ENCODE measurements around the gene FAM114A1. TPM values are rescaled to one million over a fixed set of nuclear protein-coding genes. Genes with fewer than 3 reads are reported as not detected.

FAM114A1 gene
- total RNA-seq, 6 experiments from 2014 or later, result 161 to 210 (median 187) TPM

DNA sequence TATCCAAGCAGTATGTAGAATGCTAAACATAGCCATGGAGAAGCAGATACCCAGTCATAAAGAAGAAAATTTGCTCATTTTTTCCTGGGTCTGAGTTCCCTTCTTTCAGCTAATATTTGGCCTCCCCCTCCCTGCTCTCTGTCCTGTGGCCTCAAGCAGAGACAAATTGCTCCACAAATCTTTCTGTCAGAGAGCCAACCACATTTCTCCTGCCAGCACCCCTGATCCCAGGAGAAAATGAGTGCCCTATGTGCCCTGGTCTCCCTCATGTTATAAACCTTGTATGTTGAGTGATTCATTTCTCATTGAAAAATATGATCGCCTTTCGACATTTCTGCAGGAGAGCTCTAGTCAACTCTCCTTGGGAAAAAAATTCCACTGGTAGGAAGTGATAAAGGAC is 82.6 kb downstream of the FAM114A1 start:
- TF ChIP-seq, protein P1, sequence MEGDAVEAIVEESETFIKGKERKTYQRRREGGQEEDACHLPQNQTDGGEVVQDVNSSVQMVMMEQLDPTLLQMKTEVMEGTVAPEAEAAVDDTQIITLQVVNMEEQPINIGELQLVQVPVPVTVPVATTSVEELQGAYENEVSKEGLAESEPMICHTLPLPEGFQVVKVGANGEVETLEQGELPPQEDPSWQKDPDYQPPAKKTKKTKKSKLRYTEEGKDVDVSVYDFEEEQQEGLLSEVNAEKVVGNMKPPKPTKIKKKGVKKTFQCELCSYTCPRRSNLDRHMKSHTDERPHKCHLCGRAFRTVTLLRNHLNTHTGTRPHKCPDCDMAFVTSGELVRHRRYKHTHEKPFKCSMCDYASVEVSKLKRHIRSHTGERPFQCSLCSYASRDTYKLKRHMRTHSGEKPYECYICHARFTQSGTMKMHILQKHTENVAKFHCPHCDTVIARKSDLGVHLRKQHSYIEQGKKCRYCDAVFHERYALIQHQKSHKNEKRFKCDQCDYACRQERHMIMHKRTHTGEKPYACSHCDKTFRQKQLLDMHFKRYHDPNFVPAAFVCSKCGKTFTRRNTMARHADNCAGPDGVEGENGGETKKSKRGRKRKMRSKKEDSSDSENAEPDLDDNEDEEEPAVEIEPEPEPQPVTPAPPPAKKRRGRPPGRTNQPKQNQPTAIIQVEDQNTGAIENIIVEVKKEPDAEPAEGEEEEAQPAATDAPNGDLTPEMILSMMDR (IDR thresholded peaks at IDR 0.05), result no peak
- Mint-ChIP-seq H3K4me3 (no peak overlapping the region), H3K27ac (peak overlapping the region; percentile 13; the same call in 1 of the 2 replicates), H3K27me3 (ENCODE audit: insufficient read depth) (peaks cover 2% of the 10 kb centered on the region; the same call in 1 of the 2 replicates), H3K36me3 (ENCODE audit: low read depth) (peaks cover 7% of the 10 kb centered on the region; the same call in 1 of the 2 replicates), H3K4me1 (ENCODE audit: low read depth) (peaks cover 56% of the 10 kb centered on the region), H3K9me3 (no peaks in the 10 kb centered on the region)
- DNase-seq, result no peak

DNA sequence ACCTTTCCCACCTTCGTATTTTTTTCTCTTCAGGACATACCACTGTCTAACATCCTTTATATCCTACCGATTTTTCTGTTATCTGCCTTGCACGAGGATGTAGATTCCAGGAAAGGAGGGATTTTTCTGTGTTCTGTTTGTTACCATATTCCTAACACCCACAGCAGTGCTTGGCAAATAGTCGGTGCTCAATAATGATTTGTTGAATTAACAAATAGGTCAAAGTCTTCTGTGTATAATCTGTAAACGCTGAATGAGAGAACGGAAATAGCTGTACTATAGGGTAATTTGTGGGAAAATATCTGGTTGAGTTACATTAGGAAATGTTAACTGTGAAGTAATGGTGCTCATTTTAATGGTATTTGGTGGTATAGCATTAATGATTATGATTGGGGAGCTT is 83.1 kb downstream of the FAM114A1 start:
- no peak overlapping the region; the same call in 1 of the 2 replicates for H3K27ac Mint-ChIP-seq
- no peak overlapping the region for H3K4me3 Mint-ChIP-seq
- TF ChIP-seq, protein P1 (IDR thresholded peaks at IDR 0.05), result no peak
- H3K36me3 Mint-ChIP-seq (ENCODE audit: low read depth), result peaks cover under 1% of the 10 kb centered on the region; the same call in 1 of the 2 replicates
- H3K4me1 Mint-ChIP-seq (ENCODE audit: low read depth), result peaks cover 56% of the 10 kb centered on the region
- peaks cover 2% of the 10 kb centered on the region; the same call in 1 of the 2 replicates for H3K27me3 Mint-ChIP-seq (ENCODE audit: insufficient read depth)
- H3K9me3 Mint-ChIP-seq, result no peaks in the 10 kb centered on the region
- DNase-seq, result no peak

GRCh38 chr4:38951598-38951997 is 84.0 kb downstream of the FAM114A1 start:
- H3K4me1 Mint-ChIP-seq (ENCODE audit: low read depth), result peaks cover 54% of the 10 kb centered on the region
- TF ChIP-seq, protein P1 (IDR thresholded peaks at IDR 0.05), result no peak
- no peak for DNase-seq
- peaks cover 2% of the 10 kb centered on the region; the same call in 1 of the 2 replicates for H3K27me3 Mint-ChIP-seq (ENCODE audit: insufficient read depth)
- H3K36me3 Mint-ChIP-seq (ENCODE audit: low read depth), result no peaks in the 10 kb centered on the region
- no peaks in the 10 kb centered on the region for H3K9me3 Mint-ChIP-seq
- H3K27ac Mint-ChIP-seq, result peak overlapping the region; percentile 25; the same call in 1 of the 2 replicates
- H3K4me3 Mint-ChIP-seq, result no peak overlapping the region

DNA sequence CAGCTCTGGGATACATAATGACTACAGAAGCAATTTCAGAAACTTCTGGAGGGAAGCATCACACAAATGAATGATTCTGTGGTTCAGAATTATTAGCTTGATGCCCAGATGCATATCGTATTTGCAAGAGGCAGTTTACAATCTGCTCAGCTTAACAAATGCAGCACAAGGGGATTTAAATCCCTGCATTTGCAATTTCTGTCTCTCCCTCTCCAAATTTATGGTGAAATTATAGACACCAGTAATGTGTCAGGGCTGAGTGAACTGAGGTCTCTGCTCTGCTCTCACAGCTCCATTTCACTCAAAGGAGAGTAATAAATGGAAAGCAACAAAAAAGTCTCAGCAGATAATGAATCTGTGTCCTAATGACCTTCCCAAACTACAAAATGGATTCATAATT is 84.4 kb downstream of the FAM114A1 start:
- Mint-ChIP-seq H3K4me1 (ENCODE audit: low read depth) (peaks cover 50% of the 10 kb centered on the region), H3K27me3 (ENCODE audit: insufficient read depth) (peaks cover 2% of the 10 kb centered on the region; the same call in 1 of the 2 replicates), H3K9me3 (no peaks in the 10 kb centered on the region), H3K36me3 (ENCODE audit: low read depth) (no peaks in the 10 kb centered on the region), H3K27ac (peak overlapping the region; percentile 25; the same call in 1 of the 2 replicates), H3K4me3 (no peak overlapping the region)
- DNase-seq, result no peak
- TF ChIP-seq, protein P1 (IDR thresholded peaks at IDR 0.05), result no peak

- no peaks in the 10 kb centered on the region for H3K9me3 Mint-ChIP-seq
- H3K4me1 Mint-ChIP-seq (ENCODE audit: low read depth), result peaks cover 32% of the 10 kb centered on the region
- no peak for DNase-seq
- TF ChIP-seq, protein P1 (IDR thresholded peaks at IDR 0.05), result no peak
- no peak overlapping the region for H3K4me3 Mint-ChIP-seq
- no peak overlapping the region for H3K27ac Mint-ChIP-seq
- peaks cover 2% of the 10 kb centered on the region; the same call in 1 of the 2 replicates for H3K27me3 Mint-ChIP-seq (ENCODE audit: insufficient read depth)
- no peaks in the 10 kb centered on the region for H3K36me3 Mint-ChIP-seq (ENCODE audit: low read depth)
These were observed 87.1 kb downstream of the FAM114A1 start for GRCh38 chr4:38954727-38955126.
